ENCODE results near the gene PCF11.
"Not testable (repeated sequence)": the region's sequence is repeated elsewhere in the genome, so short reads cannot be mapped to it uniquely, and the experiment has no call there.

Gene PCF11, protein sequence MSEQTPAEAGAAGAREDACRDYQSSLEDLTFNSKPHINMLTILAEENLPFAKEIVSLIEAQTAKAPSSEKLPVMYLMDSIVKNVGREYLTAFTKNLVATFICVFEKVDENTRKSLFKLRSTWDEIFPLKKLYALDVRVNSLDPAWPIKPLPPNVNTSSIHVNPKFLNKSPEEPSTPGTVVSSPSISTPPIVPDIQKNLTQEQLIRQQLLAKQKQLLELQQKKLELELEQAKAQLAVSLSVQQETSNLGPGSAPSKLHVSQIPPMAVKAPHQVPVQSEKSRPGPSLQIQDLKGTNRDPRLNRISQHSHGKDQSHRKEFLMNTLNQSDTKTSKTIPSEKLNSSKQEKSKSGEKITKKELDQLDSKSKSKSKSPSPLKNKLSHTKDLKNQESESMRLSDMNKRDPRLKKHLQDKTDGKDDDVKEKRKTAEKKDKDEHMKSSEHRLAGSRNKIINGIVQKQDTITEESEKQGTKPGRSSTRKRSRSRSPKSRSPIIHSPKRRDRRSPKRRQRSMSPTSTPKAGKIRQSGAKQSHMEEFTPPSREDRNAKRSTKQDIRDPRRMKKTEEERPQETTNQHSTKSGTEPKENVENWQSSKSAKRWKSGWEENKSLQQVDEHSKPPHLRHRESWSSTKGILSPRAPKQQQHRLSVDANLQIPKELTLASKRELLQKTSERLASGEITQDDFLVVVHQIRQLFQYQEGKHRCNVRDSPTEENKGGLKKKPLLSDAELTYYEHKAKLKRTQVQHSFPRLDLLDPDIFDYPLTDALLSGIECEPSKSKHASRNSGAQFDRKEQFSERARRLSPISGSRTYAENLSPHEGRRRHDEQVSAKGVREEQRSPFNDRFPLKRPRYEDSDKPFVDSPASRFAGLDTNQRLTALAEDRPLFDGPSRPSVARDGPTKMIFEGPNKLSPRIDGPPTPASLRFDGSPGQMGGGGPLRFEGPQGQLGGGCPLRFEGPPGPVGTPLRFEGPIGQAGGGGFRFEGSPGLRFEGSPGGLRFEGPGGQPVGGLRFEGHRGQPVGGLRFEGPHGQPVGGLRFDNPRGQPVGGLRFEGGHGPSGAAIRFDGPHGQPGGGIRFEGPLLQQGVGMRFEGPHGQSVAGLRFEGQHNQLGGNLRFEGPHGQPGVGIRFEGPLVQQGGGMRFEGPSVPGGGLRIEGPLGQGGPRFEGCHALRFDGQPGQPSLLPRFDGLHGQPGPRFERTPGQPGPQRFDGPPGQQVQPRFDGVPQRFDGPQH (N-terminal part only)

DNA sequence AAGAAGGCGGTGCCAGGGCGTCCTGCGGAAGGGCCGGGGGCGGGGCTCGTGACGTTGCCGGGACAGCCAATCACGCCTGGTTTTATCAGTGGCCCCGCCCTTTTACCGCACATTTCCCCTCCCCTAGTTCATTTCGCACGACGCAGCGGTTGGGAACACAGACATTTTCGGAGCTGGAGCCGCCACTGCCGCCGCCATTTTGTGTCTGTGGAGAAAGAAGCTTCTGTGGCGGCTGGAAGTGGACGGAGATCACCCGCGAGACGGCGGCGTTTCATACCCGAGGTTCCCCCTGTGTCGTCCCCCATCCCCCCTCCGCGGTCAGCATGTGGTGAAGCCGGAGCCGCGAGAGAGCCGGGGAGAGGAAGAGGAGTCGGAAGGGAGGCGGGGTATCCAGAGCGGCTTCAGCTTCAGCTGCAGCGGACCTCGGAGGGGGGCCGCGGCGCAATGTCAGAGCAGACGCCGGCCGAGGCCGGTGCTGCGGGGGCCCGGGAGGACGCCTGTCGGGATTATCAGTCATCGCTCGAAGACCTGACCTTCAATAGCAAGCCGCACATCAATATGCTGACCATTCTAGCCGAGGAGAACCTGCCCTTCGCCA lies at the start of gene PCF11:
TSS of gene PCF11 (plus strand) at position 136 of the 598 bp plus-strand sequence. CDS start at position 445, 309 bp downstream.
- DNase-seq = no peak

DNA sequence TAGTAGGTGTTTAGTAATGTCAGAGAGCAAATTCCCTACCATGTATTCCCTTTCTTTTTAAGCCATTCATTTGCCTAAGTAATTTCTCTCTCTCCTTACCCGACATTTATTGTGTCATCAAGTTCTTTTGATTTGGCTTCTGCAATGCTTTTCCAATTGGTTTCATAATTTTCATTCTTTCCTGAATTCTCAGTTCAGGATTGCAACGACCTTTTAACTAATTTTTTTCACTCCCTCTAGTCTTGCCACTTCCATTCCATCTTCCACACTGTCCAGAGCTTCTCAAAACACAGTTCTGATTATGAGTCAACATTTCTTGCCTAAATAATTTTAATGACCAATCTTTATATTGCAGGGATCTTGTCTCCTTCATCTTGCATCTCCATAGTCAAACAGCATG lies 44.0 kb upstream of the PCF11 start:
- DNase-seq = no peak

DNA sequence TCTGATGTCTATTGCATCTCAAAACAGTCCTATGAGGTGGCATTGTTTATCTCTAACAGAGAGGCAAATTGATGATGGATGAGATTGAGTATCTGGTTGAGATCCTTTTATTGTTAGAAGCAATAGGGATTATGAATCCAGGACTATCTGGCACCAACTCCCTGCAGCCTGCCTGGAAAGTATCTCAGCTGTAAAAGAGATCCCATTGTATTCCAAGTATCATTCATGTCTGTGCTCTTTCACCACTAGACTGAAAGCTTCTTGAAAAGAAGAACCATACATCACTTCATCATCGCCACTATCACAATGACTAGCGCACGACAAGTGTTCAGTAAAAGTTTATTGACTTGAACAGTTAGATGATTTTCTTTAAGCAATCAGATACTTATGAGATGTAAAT lies 41.9 kb upstream of the PCF11 start:
- DNase-seq = no peak

DNA sequence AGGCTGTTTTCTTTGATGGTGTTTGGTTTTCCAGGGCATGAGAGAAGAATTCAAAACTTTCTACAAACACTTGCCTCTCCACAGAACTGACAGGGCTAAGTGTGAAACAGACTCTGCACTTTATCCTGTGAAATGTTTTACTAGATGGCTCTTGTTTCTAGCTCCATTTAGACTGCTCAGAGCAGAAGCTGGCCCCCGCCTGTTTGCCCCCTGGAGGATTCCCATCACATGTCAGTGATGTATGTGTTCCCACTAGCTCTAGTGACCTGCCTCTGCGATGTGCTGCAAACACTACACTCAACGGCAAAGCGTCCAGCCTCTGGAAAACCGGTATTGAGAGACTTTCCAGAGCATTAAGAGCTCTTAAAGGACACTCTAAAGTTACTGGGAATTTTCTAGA lies 41.4 kb upstream of the PCF11 start:
- no peak for DNase-seq

DNA sequence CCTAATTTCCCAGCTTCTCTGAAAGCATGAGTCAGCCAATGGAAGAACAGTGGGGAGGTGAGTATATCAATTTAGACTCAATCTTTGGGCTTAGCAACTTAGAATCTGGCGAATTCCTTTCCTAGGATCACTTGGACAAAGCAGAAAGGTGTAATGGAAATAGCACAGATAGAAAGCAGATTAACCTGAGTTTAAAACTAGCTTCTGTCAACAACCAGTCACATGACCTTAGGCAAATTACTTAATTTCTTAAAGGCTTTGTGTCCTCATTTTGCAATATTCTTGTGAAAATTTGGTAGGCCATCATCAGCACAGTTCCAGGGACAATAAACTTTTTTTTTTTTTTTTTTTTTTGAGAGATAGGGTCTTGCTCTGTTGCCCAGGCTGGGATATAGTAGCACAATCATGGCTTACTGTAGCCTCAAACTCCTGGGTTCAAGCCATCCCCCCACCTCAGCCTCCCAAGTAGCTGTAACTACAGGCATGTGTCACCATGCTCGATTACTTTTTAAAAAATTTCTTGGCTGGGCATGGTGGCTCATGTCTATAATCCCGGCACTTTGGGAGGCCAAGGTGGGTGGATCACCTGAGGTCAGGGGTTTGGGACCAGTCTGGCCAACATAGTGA lies 40.8 kb upstream of the PCF11 start:
- DNase-seq = no peak

DNA sequence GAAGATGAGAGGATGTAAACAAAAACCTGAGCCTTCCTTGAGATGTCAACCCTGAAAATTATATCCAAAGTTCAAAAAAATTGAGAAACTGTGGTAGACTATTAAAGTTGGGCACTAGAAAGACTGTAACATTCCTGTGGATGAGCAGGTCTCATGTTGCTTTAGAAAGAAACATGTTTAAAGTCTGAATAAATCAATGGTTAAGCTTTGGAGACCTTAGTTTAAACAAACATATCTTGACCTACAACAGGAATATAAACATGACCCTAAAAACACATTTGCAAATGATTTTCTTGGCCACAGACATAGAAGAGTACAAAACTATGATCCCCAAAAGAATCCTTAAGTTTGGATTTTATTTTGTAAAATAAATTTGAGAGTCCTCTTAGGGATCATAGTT lies 38.1 kb upstream of the PCF11 start:
- DNase-seq = no peak

DNA sequence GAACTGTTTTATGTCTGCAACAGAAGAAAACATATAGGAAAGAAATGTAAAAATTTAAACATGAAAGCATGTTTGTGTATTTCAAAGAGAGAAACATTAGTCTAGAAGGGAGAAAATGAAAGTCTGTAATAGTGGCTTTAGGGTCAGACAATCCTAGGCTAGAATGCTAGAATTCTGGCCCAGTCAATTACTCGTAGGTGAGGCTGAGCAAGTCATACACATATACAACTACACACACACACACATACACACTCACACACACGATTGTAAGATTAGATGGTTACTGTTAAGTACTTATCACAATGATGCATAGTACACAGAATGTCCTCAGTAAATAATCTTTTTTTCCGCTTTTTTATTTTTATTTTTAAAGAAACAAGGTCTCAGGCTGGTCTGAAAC lies 37.7 kb upstream of the PCF11 start:
- no peak for DNase-seq

DNA sequence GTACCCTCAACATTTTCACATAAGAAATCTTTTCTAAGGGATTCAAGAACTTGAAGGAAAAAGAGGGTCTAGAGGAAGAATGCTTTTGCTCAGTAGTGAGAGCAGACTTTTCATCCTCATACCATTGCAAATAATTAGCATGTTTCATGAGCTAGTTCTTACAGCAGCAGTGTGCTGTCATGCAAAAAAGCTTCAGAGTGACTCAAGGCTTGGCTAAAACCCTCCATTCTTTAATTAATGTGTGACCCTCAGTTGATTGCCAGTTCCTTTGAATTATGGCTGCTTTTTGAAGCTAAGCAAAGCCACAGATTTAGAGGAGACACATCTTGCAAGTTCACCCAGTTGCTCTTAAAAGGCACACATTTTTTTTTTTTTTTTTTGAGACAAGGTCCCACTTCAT lies 36.6 kb upstream of the PCF11 start:
- no peak for DNase-seq

DNA sequence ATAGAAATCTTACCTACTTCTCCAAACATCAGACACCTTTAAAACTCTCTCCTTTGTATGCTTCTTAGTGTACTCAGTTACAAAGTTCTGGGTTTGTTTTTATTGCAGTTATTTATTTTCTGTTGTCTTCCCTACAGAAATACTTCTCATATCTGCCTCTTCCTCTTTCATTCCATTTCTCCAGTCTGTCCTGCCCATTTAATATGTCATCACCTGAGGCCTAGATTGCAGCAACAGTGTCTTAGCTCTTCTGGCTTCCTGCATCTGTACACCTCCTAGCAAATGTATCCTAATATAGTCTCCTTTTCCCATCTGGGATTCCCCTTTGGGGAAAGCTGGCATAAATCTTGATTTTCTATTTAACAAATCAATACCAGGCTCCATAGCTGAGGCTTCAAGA lies 34.9 kb upstream of the PCF11 start:
- DNase-seq = no peak

DNA sequence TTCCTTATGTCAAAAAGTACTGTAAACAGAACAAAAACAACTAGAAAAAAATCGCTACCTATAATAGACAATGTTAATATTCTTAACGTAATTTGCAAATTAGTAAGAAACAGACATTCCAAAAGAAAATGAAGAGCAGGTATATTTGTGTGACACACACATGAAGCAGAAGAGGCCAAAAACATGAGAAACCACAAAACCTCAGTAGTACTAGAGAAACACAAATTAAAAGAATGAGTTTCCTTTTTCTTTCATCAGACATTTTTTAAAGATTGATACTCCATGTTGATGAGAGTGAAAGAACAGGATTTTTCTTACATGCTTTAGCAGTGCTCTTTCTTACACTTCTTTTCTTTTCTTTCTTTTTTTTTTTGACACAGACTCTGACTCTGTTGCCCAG lies 34.2 kb upstream of the PCF11 start:
- DNase-seq = no peak

DNA sequence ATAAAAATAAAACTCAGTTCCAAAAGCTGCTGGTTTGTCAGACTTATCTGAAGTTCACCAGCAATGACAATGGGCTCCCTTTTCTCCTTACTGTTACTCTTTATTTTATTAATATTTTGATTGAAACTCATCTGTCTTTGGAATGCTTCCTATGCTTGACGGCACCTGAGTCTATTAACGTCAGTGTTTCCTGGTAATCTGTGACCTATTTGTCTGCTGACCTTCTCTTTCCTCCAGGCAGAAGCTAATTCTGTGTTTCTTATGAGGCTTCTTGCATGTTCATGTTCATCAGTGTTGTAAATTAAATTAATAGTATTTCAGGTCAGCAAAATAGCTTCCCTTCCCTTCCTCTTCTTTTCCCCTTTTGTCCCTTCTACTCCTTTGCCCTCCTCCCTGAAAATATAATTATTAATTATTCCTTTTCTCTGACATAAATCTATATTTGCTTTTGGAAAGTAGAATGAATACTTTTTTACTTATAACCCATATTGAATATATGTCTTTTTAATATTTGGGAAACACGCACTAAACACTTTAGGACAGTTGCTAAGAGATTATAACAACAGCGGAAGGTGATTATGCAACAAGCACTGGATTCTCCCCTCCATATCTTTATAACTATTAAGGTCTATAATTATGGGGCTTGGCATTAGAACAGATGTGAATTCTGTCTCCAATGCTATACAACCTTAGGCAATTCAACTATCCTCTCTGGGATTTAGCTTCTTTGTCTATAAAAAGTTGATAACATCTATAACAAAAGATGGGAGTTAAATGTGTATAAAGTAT lies 32.1 kb upstream of the PCF11 start:
- no peak for DNase-seq

DNA sequence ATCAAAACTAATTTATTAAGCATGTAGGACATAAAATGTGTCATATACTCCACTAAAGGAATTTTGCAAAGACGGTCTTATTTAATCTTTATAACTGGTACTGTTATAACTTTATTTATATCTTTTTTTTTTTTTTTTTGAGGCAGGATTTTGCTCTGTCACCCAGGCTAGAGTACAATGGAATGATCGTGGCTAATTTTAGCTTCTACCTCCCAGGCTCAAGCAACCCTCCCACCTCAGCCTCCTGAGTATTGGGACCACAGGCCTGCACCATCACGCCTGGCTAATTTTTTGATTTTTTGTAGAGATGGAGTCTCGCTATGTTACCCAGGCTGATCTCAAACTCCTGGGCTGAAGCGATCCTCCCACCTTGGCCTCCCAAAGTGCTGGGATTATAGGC lies 31.4 kb upstream of the PCF11 start:
- no peak for DNase-seq

DNA sequence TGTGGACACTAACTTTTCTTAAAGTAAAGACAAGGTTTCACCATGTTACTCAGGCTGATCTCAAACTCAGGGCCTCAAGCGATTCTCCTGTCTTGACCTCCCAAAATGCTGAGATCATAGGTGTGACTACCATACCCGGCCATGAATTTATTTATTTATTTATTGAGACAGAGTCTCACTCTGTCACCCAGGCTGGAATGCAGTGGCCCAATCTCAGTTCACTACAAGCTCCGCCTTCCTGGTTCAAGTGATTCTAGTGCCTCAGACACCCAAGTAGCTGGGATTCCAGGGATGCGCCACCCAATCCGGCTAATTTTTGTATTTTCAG lies 29.7 kb upstream of the PCF11 start:
- no peak for DNase-seq

DNA sequence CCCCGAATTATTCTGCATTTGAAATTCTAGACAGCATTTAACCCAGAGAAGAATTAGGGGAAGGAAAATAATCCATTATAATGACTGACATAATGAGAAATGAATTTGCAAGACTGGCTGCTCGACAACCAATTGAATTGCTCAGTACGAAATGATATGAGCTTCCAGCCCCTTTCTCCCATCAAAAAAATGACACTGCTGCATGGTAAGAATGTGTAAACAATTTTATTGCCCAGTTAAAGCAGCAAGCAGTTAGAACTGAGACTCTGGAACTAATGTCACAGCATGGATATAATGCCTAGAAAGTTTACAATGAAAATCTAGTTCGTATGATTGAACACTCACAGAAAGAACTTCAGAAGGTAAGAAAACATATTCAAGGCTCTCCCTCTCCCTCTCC lies 24.7 kb upstream of the PCF11 start:
- DNase-seq = no peak

DNA sequence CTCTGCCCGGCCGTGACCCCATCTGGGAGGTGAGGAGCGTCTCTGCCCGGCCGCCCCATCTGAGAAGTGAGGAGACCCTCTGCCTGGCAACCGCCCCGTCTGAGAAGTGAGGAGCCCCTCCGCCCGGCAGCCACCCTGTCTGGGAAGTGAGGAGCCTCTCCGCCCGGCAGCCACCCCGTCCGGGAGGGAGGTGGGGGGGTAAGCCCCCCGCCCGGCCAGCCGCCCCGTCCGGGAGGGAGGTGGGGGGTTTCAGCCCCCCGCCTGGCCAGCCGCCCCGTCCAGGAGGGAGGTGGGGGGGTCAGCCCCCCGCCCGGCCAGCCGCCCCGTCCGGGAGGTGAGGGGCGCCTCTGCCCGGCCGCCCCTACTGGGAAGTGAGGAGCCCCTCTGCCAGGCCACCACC lies 23.7 kb upstream of the PCF11 start:
- not testable (repeated sequence) for DNase-seq

DNA sequence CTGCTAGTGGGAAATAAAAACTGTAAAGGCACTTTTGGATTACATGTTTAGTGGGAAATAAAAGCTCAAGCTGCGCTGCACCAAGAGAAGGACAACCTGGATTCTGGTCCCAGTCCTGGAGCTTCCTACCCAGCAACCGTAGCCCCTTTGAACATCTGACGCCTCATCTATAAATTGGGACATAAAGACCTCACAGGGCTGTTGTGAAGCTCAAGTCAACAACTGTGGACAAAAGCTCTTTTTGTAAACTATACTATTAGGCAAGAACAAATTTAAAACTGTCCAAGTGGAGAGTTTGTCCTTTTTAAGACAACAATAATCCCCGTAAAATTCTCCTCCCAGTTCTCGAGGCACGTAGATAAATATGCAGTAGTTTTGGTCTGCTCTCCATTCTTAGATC lies 17.6 kb upstream of the PCF11 start:
- DNase-seq = no peak

DNA sequence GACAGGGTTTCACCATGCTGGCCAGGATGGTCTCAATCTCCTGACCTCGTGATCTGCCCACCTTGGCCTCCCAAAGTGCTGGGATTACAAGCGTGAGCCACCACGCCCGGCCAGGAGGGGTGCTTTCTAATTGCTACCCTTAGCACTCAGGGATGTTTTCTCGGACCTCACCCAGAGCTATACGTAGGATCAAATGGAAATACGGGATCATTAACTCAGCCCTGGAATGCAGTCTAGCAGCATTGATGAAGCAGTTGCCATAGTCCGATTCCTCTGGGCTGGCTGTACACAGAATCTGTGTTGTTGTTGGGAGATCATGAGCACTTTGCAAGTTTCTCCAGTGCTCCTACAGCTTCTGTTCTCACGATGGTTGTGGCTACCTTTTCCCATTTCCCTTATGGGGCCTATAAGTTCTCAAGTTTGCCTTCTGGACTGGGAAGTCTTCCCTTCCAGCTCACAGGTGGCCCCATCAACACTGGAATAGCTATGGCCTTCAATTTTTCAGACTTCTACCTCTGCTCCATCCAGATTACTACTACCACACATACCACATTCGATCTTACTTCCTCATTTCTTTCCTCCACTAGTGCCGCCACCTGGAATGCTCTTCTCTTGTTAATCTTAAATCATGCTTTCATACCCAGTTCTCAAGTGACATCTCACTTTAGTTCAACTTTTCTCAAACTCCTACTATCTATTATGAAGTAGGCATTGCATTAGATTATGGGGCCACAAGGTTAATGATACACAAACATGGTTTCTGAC lies 16.1 kb upstream of the PCF11 start:
- DNase-seq = peak; percentile 17

DNA sequence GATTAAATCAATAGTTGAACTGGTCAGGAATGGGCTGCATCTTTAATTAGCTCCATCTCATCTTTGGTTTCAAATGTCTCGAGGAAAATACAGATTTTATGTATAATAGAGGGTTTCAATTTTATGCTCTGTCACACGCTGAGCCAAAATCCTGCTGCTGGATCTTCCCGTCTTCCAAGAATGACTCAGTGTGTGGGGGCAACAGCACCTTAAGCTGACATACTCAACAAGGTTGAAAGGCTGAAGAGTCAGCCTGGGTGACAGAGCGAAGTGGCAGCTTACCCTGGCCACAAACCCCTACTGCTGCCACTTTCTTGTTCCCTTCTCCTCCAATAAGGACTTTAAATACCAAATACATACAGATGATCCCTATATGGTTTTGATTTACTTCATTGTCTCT lies 9.0 kb upstream of the PCF11 start:
- no peak for DNase-seq

DNA sequence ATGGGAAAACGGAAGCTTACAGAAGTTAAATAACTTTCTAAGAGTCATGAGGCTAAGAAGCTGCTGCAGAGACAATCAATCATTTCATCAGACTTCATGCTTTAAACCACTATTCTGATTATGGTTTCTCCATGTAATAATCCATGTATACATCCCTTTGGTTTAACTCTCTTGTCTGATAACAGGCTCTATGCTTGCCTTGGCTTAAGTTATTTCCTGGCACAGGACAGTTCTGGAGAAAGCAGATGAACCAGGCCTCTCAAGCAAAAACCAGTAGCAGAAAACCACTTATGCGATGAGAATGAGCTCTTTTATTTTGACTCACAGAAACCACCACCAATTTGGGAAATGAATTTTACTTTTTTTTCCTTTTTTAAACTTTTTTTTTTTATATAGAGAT lies 6.5 kb upstream of the PCF11 start:
- no peak for DNase-seq

DNA sequence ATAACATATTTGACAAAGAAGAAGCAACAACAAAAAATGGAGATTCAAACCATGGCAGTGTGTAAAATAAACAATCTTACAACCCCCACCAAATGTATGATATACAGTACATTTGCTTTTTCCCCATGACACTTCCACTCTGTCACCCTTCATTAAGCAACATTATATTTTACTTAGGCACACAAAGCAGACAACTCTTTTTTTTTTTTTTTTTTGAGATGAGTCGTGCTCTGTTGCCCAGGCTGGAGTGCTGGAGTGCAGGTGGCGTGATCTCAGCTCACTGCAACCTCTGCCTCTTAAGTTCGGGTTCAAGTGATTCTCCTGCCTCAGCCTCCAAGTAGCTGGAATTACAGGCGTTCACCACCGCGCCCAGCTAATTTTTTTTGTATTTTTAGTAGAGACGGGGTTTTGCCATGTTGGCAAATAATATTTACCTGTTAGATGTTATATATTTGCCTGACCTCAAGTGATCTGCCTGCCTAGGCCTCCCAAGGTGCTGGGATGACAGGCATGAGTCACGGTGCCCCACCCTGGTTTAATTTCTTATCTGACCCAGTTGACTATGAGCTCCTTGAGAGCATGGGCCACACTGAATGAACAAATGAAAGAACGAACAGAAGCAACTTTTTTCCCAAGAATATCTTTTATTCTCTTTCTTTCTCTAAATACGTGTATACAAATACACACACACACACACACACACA lies 5.5 kb upstream of the PCF11 start:
- no peak for DNase-seq
